B cell (primary cell): ENCODE measurements around the gene SLC2A4RG.

Source experiments
- EZH2 ChIP-seq: IDR thresholded peaks from 2 replicates; pipeline ENCODE4 v1.6.1; 2012; ENCODE audit warnings: borderline replicate concordance, low read depth, mild to moderate bottlenecking, moderate library complexity, low read length; ENCODE audit not compliant: insufficient read depth, poor library complexity, severe bottlenecking
- TF ChIP-seq, protein P1 (sequence below): fragments of 200-600 bp; IDR thresholded peaks from one replicate; pipeline ENCODE4 v1.8.0; 2022; ENCODE audit warnings: antibody characterized with exemption, mild to moderate bottlenecking

DNA sequence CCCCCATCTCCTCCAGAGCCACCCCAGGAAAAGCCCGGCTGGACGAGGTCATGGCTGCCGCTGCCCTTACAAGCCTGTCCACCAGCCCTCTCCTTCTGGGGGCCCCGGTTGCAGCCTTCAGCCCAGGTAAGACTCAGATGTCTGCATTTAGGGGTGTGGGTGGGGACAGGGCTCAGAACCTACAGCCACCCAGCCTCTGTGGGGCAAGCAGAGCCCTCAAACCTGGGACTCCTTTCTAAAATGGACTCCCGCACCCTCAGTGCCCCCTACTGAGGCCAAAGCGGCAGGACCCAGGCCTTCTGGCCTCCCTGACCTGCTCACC, 1.7 kb downstream of the SLC2A4RG start:
- TF ChIP-seq, protein P1, sequence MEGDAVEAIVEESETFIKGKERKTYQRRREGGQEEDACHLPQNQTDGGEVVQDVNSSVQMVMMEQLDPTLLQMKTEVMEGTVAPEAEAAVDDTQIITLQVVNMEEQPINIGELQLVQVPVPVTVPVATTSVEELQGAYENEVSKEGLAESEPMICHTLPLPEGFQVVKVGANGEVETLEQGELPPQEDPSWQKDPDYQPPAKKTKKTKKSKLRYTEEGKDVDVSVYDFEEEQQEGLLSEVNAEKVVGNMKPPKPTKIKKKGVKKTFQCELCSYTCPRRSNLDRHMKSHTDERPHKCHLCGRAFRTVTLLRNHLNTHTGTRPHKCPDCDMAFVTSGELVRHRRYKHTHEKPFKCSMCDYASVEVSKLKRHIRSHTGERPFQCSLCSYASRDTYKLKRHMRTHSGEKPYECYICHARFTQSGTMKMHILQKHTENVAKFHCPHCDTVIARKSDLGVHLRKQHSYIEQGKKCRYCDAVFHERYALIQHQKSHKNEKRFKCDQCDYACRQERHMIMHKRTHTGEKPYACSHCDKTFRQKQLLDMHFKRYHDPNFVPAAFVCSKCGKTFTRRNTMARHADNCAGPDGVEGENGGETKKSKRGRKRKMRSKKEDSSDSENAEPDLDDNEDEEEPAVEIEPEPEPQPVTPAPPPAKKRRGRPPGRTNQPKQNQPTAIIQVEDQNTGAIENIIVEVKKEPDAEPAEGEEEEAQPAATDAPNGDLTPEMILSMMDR = no peak
- no peak for TF ChIP-seq EZH2
